ENCODE measurements around the gene CARD14. TPM values are rescaled to one million over a fixed set of nuclear protein-coding genes. Genes with fewer than 3 reads are reported as not detected.
"Not testable (repeated sequence)": the region's sequence is repeated elsewhere in the genome, so short reads cannot be mapped to it uniquely, and the experiment has no call there.

CARD14 gene
- total RNA-seq, 2 experiments from 2014 or later = not detected

- H3K4me3 Mint-ChIP-seq = no peak overlapping the region
Measured at GRCh38 chr17:80189611-80190010, 19.8 kb downstream of the CARD14 start.

GRCh38 chr17:80190716-80191115 is 20.9 kb downstream of the CARD14 start:
- Mint-ChIP-seq H3K4me3 (no peak overlapping the region), H3K36me3 (no peaks in the 10 kb centered on the region), H3K9me3 (no peaks in the 10 kb centered on the region), H3K27me3 (peaks cover 7% of the 10 kb centered on the region), H3K4me1 (no peaks in the 10 kb centered on the region), H3K27ac (no peak overlapping the region)
- no peak for DNase-seq

More at GRCh38 chr17:80189611-80190010, 19.8 kb downstream of the CARD14 start:
- H3K36me3 Mint-ChIP-seq = no peaks in the 10 kb centered on the region
- no peak overlapping the region for H3K27ac Mint-ChIP-seq
- DNase-seq = no peak
- H3K9me3 Mint-ChIP-seq = no peaks in the 10 kb centered on the region
- H3K27me3 Mint-ChIP-seq = peaks cover 7% of the 10 kb centered on the region
- H3K4me1 Mint-ChIP-seq = no peaks in the 10 kb centered on the region

GRCh38 chr17:80191192-80191591 is 21.4 kb downstream of the CARD14 start:
- no peak overlapping the region for H3K4me3 Mint-ChIP-seq

DNA sequence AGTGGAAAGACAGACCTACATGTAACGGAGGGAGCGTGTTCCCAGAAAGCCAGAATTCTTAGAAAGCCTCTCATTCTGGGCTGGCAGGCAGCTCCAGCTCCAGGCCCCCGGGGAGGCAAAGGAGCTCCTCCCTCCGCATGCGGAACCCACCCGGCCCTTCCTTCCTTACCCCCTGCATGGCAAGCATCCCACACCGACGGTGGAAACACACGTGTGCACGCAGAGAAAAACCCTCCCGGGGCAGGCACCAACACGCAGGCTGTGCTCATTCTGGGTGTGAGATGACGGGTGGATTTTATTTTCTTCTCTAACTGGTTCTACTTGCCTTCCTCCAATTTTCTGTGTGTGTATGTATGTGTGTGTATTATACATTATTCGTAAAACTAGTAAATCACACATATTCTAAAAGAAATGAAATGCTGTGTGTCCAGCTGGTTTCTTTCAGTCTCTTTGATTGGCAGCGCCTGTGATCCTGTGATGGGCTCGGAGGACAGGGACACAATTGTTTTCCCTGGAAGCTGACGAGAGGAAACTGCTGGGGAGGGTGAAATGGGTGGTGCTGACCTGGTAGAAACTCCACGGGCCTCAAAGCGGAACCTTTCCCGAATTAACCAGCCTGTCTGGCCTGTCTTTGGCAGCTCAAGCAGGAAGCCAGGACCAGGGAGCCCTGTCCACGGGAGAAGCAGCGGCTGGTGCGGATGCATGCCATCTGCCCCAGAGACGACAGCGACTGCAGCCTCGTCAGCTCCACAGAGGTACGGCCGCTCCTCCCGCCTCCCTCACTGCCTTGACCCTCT is 22.2 kb downstream of the CARD14 start:
- no peaks in the 10 kb centered on the region for H3K9me3 Mint-ChIP-seq
- no peak overlapping the region for H3K4me3 Mint-ChIP-seq
- H3K27me3 Mint-ChIP-seq = peaks cover 7% of the 10 kb centered on the region
- no peaks in the 10 kb centered on the region for H3K4me1 Mint-ChIP-seq
- no peak overlapping the region for H3K27ac Mint-ChIP-seq
- H3K36me3 Mint-ChIP-seq = no peaks in the 10 kb centered on the region
- no peak for DNase-seq

More at GRCh38 chr17:80191192-80191591, 21.4 kb downstream of the CARD14 start:
- Mint-ChIP-seq H3K36me3 (no peaks in the 10 kb centered on the region), H3K27me3 (peaks cover 7% of the 10 kb centered on the region), H3K9me3 (no peaks in the 10 kb centered on the region), H3K27ac (no peak overlapping the region), H3K4me1 (no peaks in the 10 kb centered on the region)
- DNase-seq = no peak

DNA sequence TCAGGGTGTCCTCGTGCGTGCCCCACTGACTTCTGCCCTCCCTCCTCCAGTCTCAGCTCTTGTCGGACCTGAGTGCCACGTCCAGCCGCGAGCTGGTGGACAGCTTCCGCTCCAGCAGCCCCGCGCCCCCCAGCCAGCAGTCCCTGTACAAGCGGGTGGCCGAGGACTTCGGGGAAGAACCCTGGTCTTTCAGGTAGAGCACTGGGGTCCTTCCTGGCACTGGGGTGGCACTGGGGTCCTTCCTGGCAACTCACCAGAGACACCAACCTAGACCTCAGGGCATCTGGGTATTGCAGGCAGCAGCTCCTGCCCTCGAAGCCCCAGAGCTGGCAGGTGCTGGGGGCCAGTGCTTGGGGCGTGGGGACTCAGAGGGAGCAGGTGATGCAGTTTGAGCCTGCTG is 25.3 kb downstream of the CARD14 start:
- H3K4me1 Mint-ChIP-seq = no peaks in the 10 kb centered on the region
- no peak for DNase-seq
- no peaks in the 10 kb centered on the region for H3K9me3 Mint-ChIP-seq
- H3K27ac Mint-ChIP-seq = no peak overlapping the region
- H3K36me3 Mint-ChIP-seq = no peaks in the 10 kb centered on the region
- H3K27me3 Mint-ChIP-seq = peaks cover 7% of the 10 kb centered on the region
- H3K4me3 Mint-ChIP-seq = no peak overlapping the region

DNA sequence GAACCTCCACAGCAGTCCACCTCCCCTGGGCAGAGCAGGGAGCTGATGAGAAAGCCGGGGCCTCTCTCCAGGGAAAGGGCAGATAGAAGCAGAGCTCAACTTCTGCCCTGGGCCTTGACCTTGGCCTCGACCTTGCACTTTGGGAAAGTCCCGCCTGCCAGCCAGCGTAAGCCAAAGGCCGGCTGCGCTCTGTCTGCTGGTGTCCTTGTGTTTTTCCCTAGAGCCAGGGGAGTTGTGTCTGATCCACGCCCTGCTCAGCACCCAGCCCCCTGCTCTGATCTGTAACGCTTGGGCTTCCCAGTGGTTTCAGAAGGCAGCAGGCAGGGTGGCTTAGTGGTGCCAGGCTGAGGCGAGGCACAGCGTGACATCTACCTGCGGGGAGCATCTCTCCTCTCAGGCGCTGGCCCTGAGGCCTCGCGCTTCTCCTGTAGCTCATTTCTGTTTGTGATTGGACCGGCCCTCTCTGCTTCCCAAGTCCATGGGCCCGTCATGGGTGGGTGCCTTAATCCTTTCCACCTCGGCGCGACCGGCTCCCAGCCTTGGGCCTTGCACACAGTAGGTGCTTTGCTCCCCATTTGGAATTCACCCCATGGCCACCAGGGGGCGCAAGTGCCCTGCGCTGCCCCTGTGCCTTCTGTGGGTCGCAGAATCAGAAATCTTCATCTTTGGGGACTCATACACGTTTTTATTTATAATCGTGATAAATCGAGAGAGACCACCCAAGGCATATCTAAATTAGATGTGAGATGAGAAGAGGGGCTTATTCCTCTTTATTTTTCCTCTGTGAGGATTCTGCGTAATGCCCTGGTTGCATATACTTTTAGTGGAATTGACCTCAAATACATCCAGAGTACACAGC is 26.1 kb downstream of the CARD14 start:
- Mint-ChIP-seq H3K27ac (no peak overlapping the region), H3K4me1 (no peaks in the 10 kb centered on the region), H3K36me3 (no peaks in the 10 kb centered on the region), H3K27me3 (peaks cover 7% of the 10 kb centered on the region), H3K9me3 (no peaks in the 10 kb centered on the region), H3K4me3 (no peak overlapping the region)
- DNase-seq = peak; percentile 45

DNA sequence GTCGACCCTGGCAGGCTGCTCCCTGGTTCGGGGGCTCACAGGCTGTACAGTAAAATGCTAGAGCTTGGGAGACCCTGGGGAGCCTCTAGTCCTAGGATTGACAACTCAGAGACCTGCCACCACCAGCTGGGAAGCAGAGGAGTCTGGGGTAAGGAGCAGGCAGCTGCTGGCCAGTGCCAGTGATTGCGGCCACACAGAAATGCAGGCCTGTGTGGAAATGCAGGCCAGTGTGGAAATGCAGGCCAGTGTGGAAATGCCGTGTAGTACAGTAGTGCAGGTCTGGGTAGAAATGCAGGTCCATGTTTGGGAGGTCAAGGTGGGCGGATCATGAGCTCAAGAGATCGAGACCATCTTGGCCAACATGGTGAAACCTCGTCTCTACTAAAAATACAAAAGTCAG is 26.8 kb downstream of the CARD14 start:
- no peaks in the 10 kb centered on the region for H3K9me3 Mint-ChIP-seq

GRCh38 chr17:80198144-80198661 is 28.4 kb downstream of the CARD14 start:
- no peak for DNase-seq
- no peaks in the 10 kb centered on the region for H3K27me3 Mint-ChIP-seq
- no peaks in the 10 kb centered on the region for H3K36me3 Mint-ChIP-seq
- no peak overlapping the region for H3K27ac Mint-ChIP-seq
- H3K4me1 Mint-ChIP-seq = no peaks in the 10 kb centered on the region
- no peaks in the 10 kb centered on the region for H3K9me3 Mint-ChIP-seq
- no peak overlapping the region for H3K4me3 Mint-ChIP-seq

More for the DNA sequence above, 26.8 kb downstream of the CARD14 start:
- Mint-ChIP-seq H3K27ac (no peak overlapping the region), H3K4me1 (no peaks in the 10 kb centered on the region), H3K27me3 (peaks cover 6% of the 10 kb centered on the region), H3K36me3 (no peaks in the 10 kb centered on the region), H3K4me3 (no peak overlapping the region)
- DNase-seq = no peak

DNA sequence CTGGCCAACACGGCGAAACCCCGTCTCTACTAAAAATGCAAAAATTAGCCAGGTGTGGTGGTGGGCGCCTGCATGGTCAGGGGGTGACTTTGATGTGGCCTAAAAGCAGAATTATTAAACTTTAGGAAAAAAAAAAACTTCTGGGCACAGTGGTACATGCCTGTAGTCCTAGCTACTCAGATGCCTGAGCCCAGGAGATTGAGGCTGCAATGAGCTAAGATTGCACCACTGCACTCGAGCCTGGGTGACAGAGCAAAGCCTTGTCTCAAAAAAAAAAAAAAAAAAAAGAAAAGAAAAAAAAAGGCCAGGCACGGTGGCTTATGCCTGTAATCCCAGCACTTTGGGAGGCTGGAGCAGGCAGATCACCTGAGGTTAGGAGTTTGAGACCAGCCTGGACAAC is 29.5 kb downstream of the CARD14 start:
- not testable (repeated sequence) for H3K27ac Mint-ChIP-seq, DNase-seq, H3K4me3 Mint-ChIP-seq, H3K4me1 Mint-ChIP-seq, H3K27me3 Mint-ChIP-seq, H3K36me3 Mint-ChIP-seq, H3K9me3 Mint-ChIP-seq

DNA sequence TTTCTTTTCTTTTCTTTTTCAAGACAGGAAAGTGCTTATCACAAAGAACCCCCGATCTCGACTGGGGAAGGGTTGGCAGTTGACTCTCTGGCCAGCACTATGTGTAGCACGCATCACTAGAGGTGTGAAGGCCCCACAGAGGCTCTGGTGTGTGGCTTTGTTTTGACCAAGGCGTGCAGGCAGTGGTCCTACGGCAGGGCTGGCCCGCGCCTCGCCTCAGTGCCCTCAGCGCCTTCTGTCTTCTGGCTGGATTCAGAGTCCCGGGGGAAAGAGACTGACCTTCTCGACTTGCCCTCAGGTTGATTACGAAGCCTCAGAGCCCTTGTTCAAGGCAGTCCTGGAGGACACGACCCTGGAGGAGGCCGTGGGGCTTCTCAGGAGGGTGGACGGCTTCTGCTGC is 31.6 kb downstream of the CARD14 start:
- H3K27me3 Mint-ChIP-seq = no peaks in the 10 kb centered on the region
- H3K36me3 Mint-ChIP-seq = no peaks in the 10 kb centered on the region
- H3K9me3 Mint-ChIP-seq = no peaks in the 10 kb centered on the region

GRCh38 chr17:80202197-80202596 is 32.4 kb downstream of the CARD14 start:
- no peak overlapping the region for H3K27ac Mint-ChIP-seq
- no peak for DNase-seq
- no peaks in the 10 kb centered on the region for H3K4me1 Mint-ChIP-seq
- H3K36me3 Mint-ChIP-seq = no peaks in the 10 kb centered on the region
- H3K27me3 Mint-ChIP-seq = no peaks in the 10 kb centered on the region
- no peaks in the 10 kb centered on the region for H3K9me3 Mint-ChIP-seq
- H3K4me3 Mint-ChIP-seq = no peak overlapping the region

More for the DNA sequence above, 31.6 kb downstream of the CARD14 start:
- no peak for DNase-seq
- H3K4me3 Mint-ChIP-seq = no peak overlapping the region
- H3K27ac Mint-ChIP-seq = no peak overlapping the region
- H3K4me1 Mint-ChIP-seq = no peaks in the 10 kb centered on the region

GRCh38 chr17:80203471-80203963 is 33.7 kb downstream of the CARD14 start:
- Mint-ChIP-seq H3K36me3 (no peaks in the 10 kb centered on the region), H3K9me3 (no peaks in the 10 kb centered on the region), H3K27me3 (no peaks in the 10 kb centered on the region), H3K4me3 (no peak overlapping the region), H3K4me1 (no peaks in the 10 kb centered on the region), H3K27ac (no peak overlapping the region)
- no peak for DNase-seq

- H3K27ac Mint-ChIP-seq = no peak overlapping the region
Measured at GRCh38 chr17:80204626-80205468, 35.0 kb downstream of the CARD14 start.

GRCh38 chr17:80205811-80206210 is 36.0 kb downstream of the CARD14 start:
- H3K4me1 Mint-ChIP-seq = no peaks in the 10 kb centered on the region
- no peaks in the 10 kb centered on the region for H3K36me3 Mint-ChIP-seq
- no peaks in the 10 kb centered on the region for H3K9me3 Mint-ChIP-seq
- no peak overlapping the region for H3K27ac Mint-ChIP-seq
- H3K27me3 Mint-ChIP-seq = no peaks in the 10 kb centered on the region
- no peak overlapping the region for H3K4me3 Mint-ChIP-seq
- no peak for DNase-seq

More at GRCh38 chr17:80204626-80205468, 35.0 kb downstream of the CARD14 start:
- Mint-ChIP-seq H3K36me3 (no peaks in the 10 kb centered on the region), H3K4me3 (no peak overlapping the region), H3K4me1 (no peaks in the 10 kb centered on the region), H3K27me3 (no peaks in the 10 kb centered on the region), H3K9me3 (no peaks in the 10 kb centered on the region)
- no peak for DNase-seq

All from activated naive CD8-positive, alpha-beta T cell treated with anti-CD3 and anti-CD28 coated beads for 36 hours (primary cell).